T-cell (primary cell): Measurements from ENCODE around the gene FOXN3. TPM values are rescaled to one million over a fixed set of nuclear protein-coding genes. Genes with fewer than 3 reads are reported as not detected.

Experiments used
- ATAC-seq, 4 experiments: fragments of 200-7000 bp in 3 of 4; fragments of 150-1000 bp in 1 of 4; cut with Tn5 transposase; replicated peaks in 1 of 4; 1 replicate in 3 of 4; 2 replicates in 1 of 4; pipeline ENCODE4 v1.10.0; 2021; ENCODE audit warnings: moderate library complexity in 3 of 4, mild to moderate bottlenecking in 2 of 4, moderate number of reproducible peaks in 1 of 4
- CTCF ChIA-PET, 2 donors: fragments of 300-600 bp; sonication (Branson Sonifier 250); formaldehyde crosslinking; loops; one replicate each; lab custom pipeline; 2022; ENCODE audit warnings: antibody characterized with exemption in 2 of 2; lab: Charles Lee
- POLR2A ChIA-PET, 2 donors: fragments of 300-600 bp; sonication (Branson Sonifier 250); formaldehyde crosslinking; loops; one replicate each; lab custom pipeline; 2022; ENCODE audit warnings: antibody characterized with exemption in 2 of 2; lab: Charles Lee
- DNase-seq, 35 experiments: peaks; one replicate each; pipeline versions ENCODE4 v3.0.0 to v3.0.0-alpha.2; 2013 to 2023
- H3K27ac ChIP-seq: one replicate; pipeline ENCODE4 v1.5.1; 2013; ENCODE audit warnings: low read length
- H3K27me3 ChIP-seq, 2 experiments: replicated peaks in 1 of 2; 1 replicate in 1 of 2; 2 replicates in 1 of 2; pipeline versions ENCODE4 v1.6.1 to v1.7.0; 2013; ENCODE audit warnings: low read length in 1 of 2, mixed read lengths in 1 of 2; ENCODE audit not compliant: control insufficient read depth in 2 of 2, insufficient read depth in 2 of 2; ENCODE audit errors: extremely low read depth in 1 of 2
- H3K36me3 ChIP-seq, 2 donors: 1 replicate in 1 of 2; 2 replicates in 1 of 2; pipeline versions ENCODE4 v1.6.1 to v1.7.0; 2013; ENCODE audit warnings: low read length in 1 of 2; ENCODE audit not compliant: control insufficient read depth in 2 of 2, insufficient read depth in 1 of 2; ENCODE audit errors: extremely low read depth in 1 of 2
- H3K4me1 ChIP-seq, 2 experiments: 1 replicate in 1 of 2; 2 replicates in 1 of 2; pipeline versions ENCODE4 v1.6.1 to v1.7.0; 2013; ENCODE audit warnings: low read length in 2 of 2, mixed read lengths in 1 of 2; ENCODE audit not compliant: insufficient read depth in 2 of 2, control insufficient read depth in 1 of 2; ENCODE audit errors: extremely low read depth in 1 of 2
- H3K4me3 ChIP-seq, 2 donors: 1 replicate in 1 of 2; 2 replicates in 1 of 2; pipeline versions ENCODE4 v1.5.1 to v1.7.0; 2013; ENCODE audit warnings: mild to moderate bottlenecking in 2 of 2, low read length in 1 of 2, moderate library complexity in 1 of 2; ENCODE audit not compliant: control insufficient read depth in 1 of 2; ENCODE audit errors: extremely low read depth in 1 of 2
- H3K9me3 ChIP-seq: 2 replicates; pipeline ENCODE4 v1.7.0; 2013
- H3K27ac Mint-ChIP-seq, 2 donors: one replicate each; pipeline ENCODE4 v1.8.0; 2020 to 2021; ENCODE audit warnings: mild to moderate bottlenecking in 2 of 2, mixed read lengths in 2 of 2
- H3K27me3 Mint-ChIP-seq, 2 donors: one replicate each; pipeline ENCODE4 v1.8.0; 2021 to 2022; ENCODE audit warnings: mixed read lengths in 2 of 2
- H3K36me3 Mint-ChIP-seq: one replicate; pipeline ENCODE4 v1.8.0; 2021; ENCODE audit warnings: mixed read lengths
- H3K4me1 Mint-ChIP-seq, 3 donors: one replicate each; pipeline ENCODE4 v1.8.0; 2020 to 2022; ENCODE audit warnings: mixed read lengths in 3 of 3, mild to moderate bottlenecking in 1 of 3
- H3K4me3 Mint-ChIP-seq, 3 donors: one replicate each; pipeline ENCODE4 v1.8.0; 2020 to 2022; ENCODE audit warnings: mild to moderate bottlenecking in 3 of 3, mixed read lengths in 3 of 3, moderate library complexity in 3 of 3
- H3K9me3 Mint-ChIP-seq, 3 donors: one replicate each; pipeline ENCODE4 v1.8.0; 2020 to 2022; ENCODE audit warnings: mixed read lengths in 3 of 3
- WGBS: methylation state at CpG from one replicate; pipeline ENCODE4 v1.1.5; 2013; ENCODE audit warnings: missing lambda C conversion rate; ENCODE audit not compliant: insufficient coverage; 5-methylcytosine and 5-hydroxymethylcytosine counted together
- total RNA-seq, 35 experiments: library from RNA in 6 of 35; stranded (reverse) in 6 of 35; fragments of 120-200 nt in 1 of 35; gene quantifications; one replicate each; pipeline versions ENCODE4 v1.2.1 to v1.2.4 and lab custom pipeline; 2013 to 2026

Gene FOXN3
- total RNA-seq, 5 donors from 2014 or later (not counting 1 experiment from before 2014, with no cell fraction given), result 92.8 to 176 (median 103) TPM

- Mint-ChIP-seq H3K36me3 (peaks cover 6% of the 10 kb centered on the region), H3K27ac (no peak overlapping the region), H3K27me3 (no peaks in the 10 kb centered on the region), H3K4me3 (no peak overlapping the region), H3K9me3 (peaks cover 12 to 25% (median 13%) of the 10 kb centered on the region in 3 donors), H3K4me1 (peaks cover 0 to 7% (median 1%) of the 10 kb centered on the region in 3 donors)
- no peak overlapping the region for H3K4me3 ChIP-seq
- DNase-seq, result no peak
- peaks cover 0 to 3% of the 10 kb centered on the region in 2 experiments for H3K27me3 ChIP-seq
- H3K27ac ChIP-seq, result no peak overlapping the region
- H3K9me3 ChIP-seq, result no peaks in the 10 kb centered on the region
- CTCF ChIA-PET, result interaction anchor here in 1 of 2 donors (0.6 kb wide), 1 partner anchor 130 kb away, joined by 3 read pairs; no protein-coding TSS in a partner anchor
- 84% methylated on average over 7 of the region's 14 CpGs for WGBS
- H3K4me1 ChIP-seq, result no peaks in the 10 kb centered on the region
- no peak for ATAC-seq
- POLR2A ChIA-PET, result no interaction called here
- H3K36me3 ChIP-seq, result no peaks in the 10 kb centered on the region
Measured at GRCh38 chr14:89139404-89140247, 277.4 kb downstream of the FOXN3 start.

GRCh38 chr14:89138846-89139245 is 278.2 kb downstream of the FOXN3 start:
- Histone ChIP-seq H3K27ac (no peak overlapping the region), H3K36me3 (no peaks in the 10 kb centered on the region), H3K27me3 (peaks cover 0 to 3% of the 10 kb centered on the region in 2 experiments), H3K4me3 (no peak overlapping the region), H3K4me1 (no peaks in the 10 kb centered on the region), H3K9me3 (no peaks in the 10 kb centered on the region)
- no peak overlapping the region for H3K27ac Mint-ChIP-seq
- no peak for DNase-seq
- peaks cover 0 to 7% (median 1%) of the 10 kb centered on the region in 3 donors for H3K4me1 Mint-ChIP-seq
- no peak for ATAC-seq
- ChIA-PET CTCF (interaction anchor here in 1 of 2 donors (0.6 kb wide), 1 partner anchor 131 kb away, joined by 3 read pairs; no protein-coding TSS in a partner anchor), POLR2A (no interaction called here)
- H3K4me3 Mint-ChIP-seq, result no peak overlapping the region
- H3K36me3 Mint-ChIP-seq, result peaks cover 6% of the 10 kb centered on the region
- 93% methylated on average over 6 of the region's 7 CpGs for WGBS
- peaks cover 12 to 25% (median 13%) of the 10 kb centered on the region in 3 donors for H3K9me3 Mint-ChIP-seq
- no peaks in the 10 kb centered on the region for H3K27me3 Mint-ChIP-seq

GRCh38 chr14:89137526-89138163 is 279.4 kb downstream of the FOXN3 start:
- CTCF ChIA-PET, result no interaction called here
- Histone ChIP-seq H3K27ac (no peak overlapping the region), H3K4me1 (no peaks in the 10 kb centered on the region), H3K27me3 (peaks cover 0 to 3% of the 10 kb centered on the region in 2 experiments), H3K36me3 (no peaks in the 10 kb centered on the region), H3K4me3 (no peak overlapping the region), H3K9me3 (no peaks in the 10 kb centered on the region)
- H3K4me3 Mint-ChIP-seq, result no peak overlapping the region
- no peaks in the 10 kb centered on the region for H3K27me3 Mint-ChIP-seq
- no peak for ATAC-seq
- H3K36me3 Mint-ChIP-seq, result peaks cover 6% of the 10 kb centered on the region
- H3K4me1 Mint-ChIP-seq, result peaks cover 0 to 7% (median 1%) of the 10 kb centered on the region in 3 donors
- peaks cover 12 to 25% (median 13%) of the 10 kb centered on the region in 3 donors for H3K9me3 Mint-ChIP-seq
- no peak for DNase-seq
- POLR2A ChIA-PET, result no interaction called here
- H3K27ac Mint-ChIP-seq, result no peak overlapping the region
- 75% methylated on average over 2 of the region's 7 CpGs for WGBS

GRCh38 chr14:89136587-89136986 is 280.4 kb downstream of the FOXN3 start:
- H3K36me3 Mint-ChIP-seq, result peaks cover 6% of the 10 kb centered on the region
- 63% methylated on average over 1 of the region's 3 CpGs for WGBS

GRCh38 chr14:89134640-89135039 is 282.4 kb downstream of the FOXN3 start:
- H3K27me3 Mint-ChIP-seq, result peaks cover 0 to 2% of the 10 kb centered on the region in 2 donors
- H3K36me3 Mint-ChIP-seq, result peaks cover 6% of the 10 kb centered on the region
- no peaks in the 10 kb centered on the region for H3K4me1 Mint-ChIP-seq

More at GRCh38 chr14:89136587-89136986, 280.4 kb downstream of the FOXN3 start:
- Histone ChIP-seq H3K9me3 (no peaks in the 10 kb centered on the region), H3K4me1 (no peaks in the 10 kb centered on the region), H3K36me3 (no peaks in the 10 kb centered on the region), H3K27ac (no peak overlapping the region), H3K4me3 (no peak overlapping the region), H3K27me3 (peaks cover 0 to 3% of the 10 kb centered on the region in 2 experiments)
- H3K27me3 Mint-ChIP-seq, result peaks cover 0 to 2% of the 10 kb centered on the region in 2 donors
- peaks cover 0 to 7% (median 1%) of the 10 kb centered on the region in 3 donors for H3K4me1 Mint-ChIP-seq
- ChIA-PET POLR2A (no interaction called here), CTCF (no interaction called here)
- no peak for ATAC-seq
- peaks cover 12 to 25% (median 13%) of the 10 kb centered on the region in 3 donors for H3K9me3 Mint-ChIP-seq
- no peak overlapping the region for H3K27ac Mint-ChIP-seq
- DNase-seq, result no peak
- H3K4me3 Mint-ChIP-seq, result no peak overlapping the region

GRCh38 chr14:89131004-89131750 is 285.9 kb downstream of the FOXN3 start:
- no peaks in the 10 kb centered on the region for H3K36me3 ChIP-seq
- no peak overlapping the region for H3K4me3 Mint-ChIP-seq
- no peaks in the 10 kb centered on the region for H3K9me3 ChIP-seq
- no peaks in the 10 kb centered on the region for H3K4me1 Mint-ChIP-seq
- ChIA-PET POLR2A (no interaction called here), CTCF (no interaction called here)
- H3K27ac Mint-ChIP-seq, result no peak overlapping the region
- H3K9me3 Mint-ChIP-seq, result peaks cover 9 to 11% (median 9%) of the 10 kb centered on the region in 3 donors
- no peak overlapping the region for H3K4me3 ChIP-seq
- no peaks in the 10 kb centered on the region for H3K4me1 ChIP-seq
- DNase-seq, result no peak
- 67% methylated on average over 1 of the region's 6 CpGs for WGBS
- H3K27ac ChIP-seq, result no peak overlapping the region
- H3K27me3 Mint-ChIP-seq, result peaks cover 0 to 2% of the 10 kb centered on the region in 2 donors
- ATAC-seq, result no peak
- peaks cover 3% of the 10 kb centered on the region for H3K36me3 Mint-ChIP-seq
- H3K27me3 ChIP-seq, result no peaks in the 10 kb centered on the region

More at GRCh38 chr14:89134640-89135039, 282.4 kb downstream of the FOXN3 start:
- 83% methylated on average over 2 of the region's 2 CpGs for WGBS
- POLR2A ChIA-PET, result no interaction called here
- no peak for ATAC-seq
- DNase-seq, result no peak
- Mint-ChIP-seq H3K27ac (no peak overlapping the region), H3K4me3 (no peak overlapping the region), H3K9me3 (peaks cover 12 to 25% (median 13%) of the 10 kb centered on the region in 3 donors)
- no peak overlapping the region for H3K4me3 ChIP-seq
- peaks cover 0 to 3% of the 10 kb centered on the region in 2 experiments for H3K27me3 ChIP-seq
- H3K4me1 ChIP-seq, result no peaks in the 10 kb centered on the region
- no peak overlapping the region for H3K27ac ChIP-seq
- CTCF ChIA-PET, result no interaction called here
- no peaks in the 10 kb centered on the region for H3K9me3 ChIP-seq
- H3K36me3 ChIP-seq, result no peaks in the 10 kb centered on the region
